ENCODE measurements around the gene PDIA4.

GRCh38 chr7:148982654-148983199 lies 45.6 kb downstream of the PDIA4 start:
- TF ChIP-seq SIN3A (IDR thresholded peaks at IDR 0.05; ENCODE audit: low read depth) (no peak), REST (IDR thresholded peaks at IDR 0.05; ENCODE audit: low read depth) (no peak), ZNF274 (IDR thresholded peaks at IDR 0.05; ENCODE audit: low read depth, low read length) (no peak)

All from HCT116 (cell line).